Measurements from ENCODE around the gene DAND5. TPM values are rescaled to one million over a fixed set of nuclear protein-coding genes. Genes with fewer than 3 reads are reported as not detected.

Gene DAND5
- total RNA-seq, 1 donor, result not detected

DNA sequence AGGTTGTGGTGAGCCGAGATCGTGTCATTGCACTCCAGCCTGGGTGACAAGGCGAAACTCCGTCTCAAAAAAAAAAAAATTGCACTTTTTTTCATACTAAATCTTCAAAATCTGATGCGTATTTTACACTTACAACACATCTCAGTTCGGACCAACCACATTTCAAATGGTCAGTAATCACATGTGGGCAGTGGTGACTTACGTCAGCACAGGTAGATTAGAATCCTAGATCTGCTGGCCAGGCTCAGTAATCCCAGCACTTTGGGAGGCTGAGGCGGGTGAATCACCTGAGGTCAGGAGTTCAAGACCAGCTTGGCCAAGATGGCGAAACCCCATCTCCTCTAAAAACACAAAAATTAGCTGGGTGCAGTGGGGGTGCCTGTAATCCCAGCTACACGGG is 34.3 kb upstream of the DAND5 start:
- TF ChIP-seq, protein P1, sequence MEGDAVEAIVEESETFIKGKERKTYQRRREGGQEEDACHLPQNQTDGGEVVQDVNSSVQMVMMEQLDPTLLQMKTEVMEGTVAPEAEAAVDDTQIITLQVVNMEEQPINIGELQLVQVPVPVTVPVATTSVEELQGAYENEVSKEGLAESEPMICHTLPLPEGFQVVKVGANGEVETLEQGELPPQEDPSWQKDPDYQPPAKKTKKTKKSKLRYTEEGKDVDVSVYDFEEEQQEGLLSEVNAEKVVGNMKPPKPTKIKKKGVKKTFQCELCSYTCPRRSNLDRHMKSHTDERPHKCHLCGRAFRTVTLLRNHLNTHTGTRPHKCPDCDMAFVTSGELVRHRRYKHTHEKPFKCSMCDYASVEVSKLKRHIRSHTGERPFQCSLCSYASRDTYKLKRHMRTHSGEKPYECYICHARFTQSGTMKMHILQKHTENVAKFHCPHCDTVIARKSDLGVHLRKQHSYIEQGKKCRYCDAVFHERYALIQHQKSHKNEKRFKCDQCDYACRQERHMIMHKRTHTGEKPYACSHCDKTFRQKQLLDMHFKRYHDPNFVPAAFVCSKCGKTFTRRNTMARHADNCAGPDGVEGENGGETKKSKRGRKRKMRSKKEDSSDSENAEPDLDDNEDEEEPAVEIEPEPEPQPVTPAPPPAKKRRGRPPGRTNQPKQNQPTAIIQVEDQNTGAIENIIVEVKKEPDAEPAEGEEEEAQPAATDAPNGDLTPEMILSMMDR (IDR thresholded peaks at IDR 0.05; ENCODE audit: extremely low read depth, low read depth, low read length), result no peak
- Histone ChIP-seq H3K27me3 (ENCODE audit: insufficient read depth, low read length) (no peaks in the 10 kb centered on the region), H4K20me1 (ENCODE audit: insufficient read depth, low read length) (peaks cover 29% of the 10 kb centered on the region), H3K36me3 (ENCODE audit: insufficient read depth, low read length) (peaks cover 10% of the 10 kb centered on the region), H3K4me3 (ENCODE audit: insufficient read depth, low read length) (no peak overlapping the region), H2AFZ (ENCODE audit: low read length) (no peak overlapping the region), H3K4me2 (ENCODE audit: insufficient read depth, low read length) (no peak overlapping the region), H3K9me3 (ENCODE audit: low read depth, low read length) (no peaks in the 10 kb centered on the region), H3K4me1 (ENCODE audit: insufficient read depth, low read length) (peaks cover 25% of the 10 kb centered on the region), H3K27ac (ENCODE audit: low read depth, low read length) (no peak overlapping the region), H3K79me2 (ENCODE audit: insufficient read depth, low read length) (peaks cover 53% of the 10 kb centered on the region)
- no peak for DNase-seq (ENCODE audit: insufficient read length, low spot score, missing footprints)

- Histone ChIP-seq H3K4me2 (ENCODE audit: insufficient read depth, low read length) (no peak overlapping the region), H3K27ac (ENCODE audit: low read depth, low read length) (no peak overlapping the region), H3K4me1 (ENCODE audit: insufficient read depth, low read length) (peaks cover 34% of the 10 kb centered on the region), H3K4me3 (ENCODE audit: insufficient read depth, low read length) (no peak overlapping the region), H4K20me1 (ENCODE audit: insufficient read depth, low read length) (peaks cover 38% of the 10 kb centered on the region), H3K27me3 (ENCODE audit: insufficient read depth, low read length) (no peaks in the 10 kb centered on the region), H3K9me3 (ENCODE audit: low read depth, low read length) (no peaks in the 10 kb centered on the region), H3K36me3 (ENCODE audit: insufficient read depth, low read length) (peaks cover 23% of the 10 kb centered on the region), H3K79me2 (ENCODE audit: insufficient read depth, low read length) (peaks cover 54% of the 10 kb centered on the region), H2AFZ (ENCODE audit: low read length) (no peak overlapping the region)
- TF ChIP-seq, protein P1 (IDR thresholded peaks at IDR 0.05; ENCODE audit: extremely low read depth, low read depth, low read length), result no peak
- DNase-seq (ENCODE audit: insufficient read length, low spot score, missing footprints), result no peak
These were observed 32.8 kb upstream of the DAND5 start for GRCh38 chr19:12936582-12936981.

DNA sequence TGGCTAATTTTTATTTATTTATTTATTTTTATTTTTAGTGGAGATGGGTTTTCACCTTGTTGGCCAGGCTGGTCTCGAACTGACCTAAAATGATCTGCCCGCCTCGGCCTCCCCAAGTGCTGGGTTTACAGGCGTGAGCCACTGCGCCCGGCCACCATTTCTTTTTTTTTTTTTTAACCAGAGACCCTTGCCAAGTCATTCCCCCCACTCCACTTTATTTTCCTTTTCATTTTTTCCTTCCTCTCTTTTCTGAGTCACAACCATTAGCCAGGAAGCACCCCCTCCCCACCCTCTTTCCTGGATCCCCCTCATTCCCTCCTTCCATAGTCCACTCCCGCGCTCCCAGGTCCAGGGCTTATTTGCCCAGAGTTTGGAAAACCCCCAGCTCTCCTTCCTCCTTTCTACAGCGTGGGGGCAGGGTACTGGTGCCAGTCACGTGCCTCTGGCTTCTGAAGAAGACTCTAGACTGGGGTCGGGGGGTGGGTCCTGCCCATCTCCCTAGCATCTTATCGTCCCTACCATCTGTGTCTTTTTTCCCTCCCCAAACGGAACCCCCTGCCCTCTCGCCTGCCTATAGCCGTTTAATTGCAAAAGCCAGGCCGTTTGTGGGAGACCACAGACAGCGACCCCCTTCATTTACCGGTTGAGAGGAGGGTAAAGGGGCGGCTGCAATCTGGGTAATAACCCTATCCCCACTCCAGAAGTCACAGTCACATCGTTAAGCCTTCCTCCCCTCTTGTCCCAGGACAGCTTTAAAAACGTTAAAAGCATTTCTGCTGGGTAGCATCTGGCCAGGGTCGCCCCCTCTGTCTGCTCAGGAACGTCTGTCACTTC is 32.1 kb upstream of the DAND5 start:
- Histone ChIP-seq H3K9me3 (ENCODE audit: low read depth, low read length) (no peaks in the 10 kb centered on the region), H3K36me3 (ENCODE audit: insufficient read depth, low read length) (peaks cover 29% of the 10 kb centered on the region), H3K4me2 (ENCODE audit: insufficient read depth, low read length) (peak overlapping the region; percentile 93), H3K27me3 (ENCODE audit: insufficient read depth, low read length) (no peaks in the 10 kb centered on the region), H4K20me1 (ENCODE audit: insufficient read depth, low read length) (peaks cover 40% of the 10 kb centered on the region), H3K79me2 (ENCODE audit: insufficient read depth, low read length) (peaks cover 53% of the 10 kb centered on the region), H3K4me3 (ENCODE audit: insufficient read depth, low read length) (peak overlapping the region; percentile 100), H3K27ac (ENCODE audit: low read depth, low read length) (peak overlapping the region; percentile 66), H3K4me1 (ENCODE audit: insufficient read depth, low read length) (peaks cover 35% of the 10 kb centered on the region), H2AFZ (ENCODE audit: low read length) (peak overlapping the region; percentile 94)
- peak; percentile 53 for DNase-seq (ENCODE audit: insufficient read length, low spot score, missing footprints)
- TF ChIP-seq, protein P1 (IDR thresholded peaks at IDR 0.05; ENCODE audit: extremely low read depth, low read depth, low read length), result no peak

Data from osteoblast (primary cell).